CD4-positive, alpha-beta T cell treated with Interferon alpha-2 for 1 hour (primary cell): Measurements from ENCODE around the gene SBF1.

Experiments
- DNase-seq, 2 donors: peaks; one replicate each; pipeline ENCODE4 v3.0.0-alpha.2; 2020 to 2022

SBF1 gene

DNA sequence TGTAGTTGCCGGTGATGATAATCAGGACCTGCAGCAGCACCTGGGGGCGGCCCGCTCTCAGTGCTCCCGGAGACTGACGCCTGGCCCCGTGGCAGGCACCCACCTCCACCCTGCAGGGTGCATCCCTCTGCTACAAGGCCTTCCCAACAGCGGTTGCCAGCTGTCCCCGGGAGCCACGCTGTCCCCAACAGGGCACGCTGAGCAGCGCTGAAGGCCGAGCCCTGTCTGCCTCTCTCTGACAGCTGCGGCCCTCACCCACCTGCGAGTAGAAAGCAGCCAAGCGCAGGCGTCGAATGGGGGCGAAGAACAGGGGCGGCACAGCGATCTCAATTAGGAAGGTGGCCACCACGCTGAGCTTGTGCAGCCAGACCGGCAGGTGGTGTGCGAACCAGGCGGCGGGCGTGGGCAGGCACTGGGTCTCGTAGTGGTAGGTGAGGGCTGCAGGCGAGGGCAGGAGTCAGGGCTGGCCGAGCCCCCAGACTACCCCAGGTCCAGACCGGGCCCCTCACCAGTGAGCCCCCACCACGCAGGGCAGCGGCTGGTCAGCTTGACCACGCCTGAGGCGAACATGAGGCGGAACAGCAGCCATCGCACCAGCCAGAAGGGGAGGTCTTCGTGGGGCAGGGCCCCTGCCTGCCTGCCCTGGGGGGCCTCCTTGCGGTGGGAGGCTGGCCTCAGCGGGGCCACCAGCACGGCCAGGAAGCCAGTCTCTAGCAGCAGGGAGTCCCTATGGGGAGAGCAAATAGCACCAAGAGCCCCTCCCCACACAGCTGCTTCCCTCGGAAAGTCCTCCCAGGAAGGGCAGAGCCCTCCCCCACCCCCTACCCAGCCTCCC lies 31.2 kb upstream of the SBF1 start:
- DNase-seq: no peak

DNA sequence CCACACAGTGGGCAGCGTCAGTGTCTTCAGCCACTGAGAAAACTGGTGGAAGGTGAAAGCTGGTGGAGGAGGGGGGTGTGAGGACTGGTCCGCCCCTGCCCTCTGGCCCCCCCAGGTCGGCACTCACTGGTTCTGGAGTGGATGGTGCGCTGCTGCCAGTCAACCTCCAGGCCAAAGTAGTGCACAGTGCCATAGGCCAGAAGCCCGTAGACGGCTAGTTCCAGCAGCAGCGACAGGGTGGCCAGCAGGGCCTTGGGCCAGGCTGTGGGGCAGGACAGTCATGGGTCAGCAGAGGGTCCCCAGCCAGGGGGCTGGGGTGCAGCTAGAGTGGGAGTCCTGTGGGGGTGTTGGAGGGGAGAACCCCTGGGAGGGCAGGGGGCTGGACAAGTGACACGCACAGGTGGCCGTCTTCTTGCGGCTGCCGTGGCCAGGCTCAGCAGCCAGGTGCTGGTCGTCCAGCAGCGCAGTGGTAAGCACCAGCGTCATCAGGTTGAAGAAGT lies 30.5 kb upstream of the SBF1 start:
- DNase-seq: no peak

- DNase-seq: no peak
Measured at GRCh38 chr22:50504369-50505211, 29.8 kb upstream of the SBF1 start.

DNA sequence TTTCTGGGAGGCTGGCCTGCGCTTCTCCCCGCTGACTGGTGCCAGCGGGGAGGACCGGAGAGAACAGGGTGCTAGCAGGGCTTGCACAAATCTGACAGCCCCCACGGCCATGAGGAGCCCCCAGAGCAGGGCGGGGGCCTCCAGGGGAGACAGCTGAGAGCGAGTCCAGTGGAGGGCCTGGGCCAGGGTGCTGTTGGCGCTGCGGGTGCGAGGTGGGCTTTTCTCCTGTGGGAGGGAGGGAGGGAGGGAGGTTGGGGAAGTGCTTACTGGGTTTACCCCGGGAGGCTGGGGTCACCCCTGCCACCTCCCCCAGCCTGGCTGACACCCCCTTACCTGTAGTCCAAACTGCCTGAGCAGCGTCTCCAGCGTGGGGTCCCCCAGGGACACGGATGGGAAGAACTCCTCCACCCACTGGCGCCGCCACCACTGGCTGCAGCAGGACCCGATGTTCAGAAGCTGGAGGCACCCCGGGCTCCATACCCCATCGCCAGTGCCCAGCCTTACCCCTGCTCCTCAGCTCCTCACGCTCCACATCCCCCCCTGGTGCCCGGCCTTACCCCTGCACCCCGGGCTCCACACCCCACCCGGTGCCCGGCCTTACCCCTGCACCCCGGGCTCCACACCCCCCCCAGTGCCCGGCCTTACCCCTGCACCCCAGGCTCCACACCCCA lies 28.8 kb upstream of the SBF1 start:
- DNase-seq: no peak

DNA sequence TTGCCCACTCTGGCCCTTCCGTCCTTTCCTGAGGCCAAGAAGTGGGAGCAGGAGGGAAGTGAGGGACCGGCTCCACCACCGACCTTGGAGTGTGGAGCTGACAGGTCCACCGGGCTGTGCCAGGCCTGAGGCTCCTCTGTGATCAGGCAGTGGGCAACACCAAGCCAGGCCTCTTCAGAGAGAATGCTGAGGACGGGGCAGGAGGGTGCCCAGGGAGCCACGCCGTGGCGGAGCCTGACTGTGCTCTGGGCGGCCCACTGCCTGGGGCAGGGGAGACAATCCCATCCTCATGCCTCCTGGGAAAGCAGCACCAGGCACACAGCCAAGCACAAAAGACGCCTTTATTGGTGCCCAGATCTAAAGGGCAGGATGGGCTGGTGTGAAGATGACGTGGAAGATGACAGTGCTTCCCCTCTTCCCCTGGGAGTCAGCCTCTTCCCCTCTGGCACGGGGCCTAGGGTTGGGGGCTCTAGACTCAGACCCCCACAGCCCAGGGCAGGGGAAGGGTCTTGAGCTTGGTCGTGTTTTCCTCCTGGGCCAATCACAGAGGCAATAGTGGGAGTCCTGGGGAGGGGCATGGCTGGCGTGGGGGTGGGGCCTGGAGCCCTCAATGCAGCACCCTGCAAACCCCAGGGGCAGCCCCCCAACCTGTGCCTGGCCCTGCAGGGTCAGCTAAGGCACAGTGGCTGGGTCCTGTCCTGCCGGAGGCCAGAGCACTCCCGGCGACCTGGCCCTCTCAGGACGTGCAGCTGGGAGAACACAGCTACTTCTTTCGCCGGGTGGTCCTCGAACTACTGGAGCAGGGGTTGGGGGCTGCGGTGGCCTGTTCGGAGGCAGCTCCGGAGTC lies 28.0 kb upstream of the SBF1 start:
- DNase-seq: no peak

DNA sequence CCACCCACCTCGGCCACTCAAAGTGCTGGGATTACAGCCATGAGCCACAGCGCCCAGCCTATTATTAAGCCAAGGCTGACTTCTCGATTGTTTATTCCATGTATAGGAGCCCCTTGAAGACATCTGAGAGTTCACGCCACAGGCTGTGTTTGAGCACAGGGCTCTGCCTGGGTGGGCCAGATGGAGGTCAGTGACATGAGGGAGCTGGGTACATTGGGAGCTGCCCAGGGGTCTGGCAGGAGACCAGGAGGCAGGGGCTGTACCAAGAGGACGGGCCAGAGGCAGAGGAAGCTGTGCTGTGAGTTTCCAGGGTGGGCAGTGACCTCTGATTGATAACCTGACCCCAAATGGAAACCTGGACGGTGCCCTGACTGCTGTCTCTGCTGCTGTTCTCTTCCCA lies 27.3 kb upstream of the SBF1 start:
- DNase-seq: no peak

DNA sequence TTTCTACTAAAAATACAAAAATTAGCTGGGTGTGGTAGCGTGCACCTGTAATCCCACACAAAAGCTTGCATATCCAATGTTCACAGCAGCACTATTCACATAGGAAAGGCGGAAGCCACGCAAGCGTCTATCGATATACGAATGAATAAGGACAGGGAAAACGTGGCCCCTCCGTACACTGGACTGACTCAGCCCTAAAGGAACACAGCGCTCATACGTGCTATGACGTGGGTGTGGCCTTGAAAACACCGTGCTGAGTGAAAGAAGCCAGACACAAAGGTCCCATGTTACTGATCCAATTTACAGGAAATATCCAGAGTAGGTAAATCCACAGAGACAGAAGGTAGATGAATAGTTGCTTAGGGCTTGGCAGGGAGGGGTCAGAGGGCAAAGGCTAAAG lies 25.6 kb upstream of the SBF1 start:
- DNase-seq: no peak

- peak; percentile 73 to 82 for DNase-seq
Measured at GRCh38 chr22:50498322-50498890, 23.6 kb upstream of the SBF1 start.

- no peak for DNase-seq
Measured at GRCh38 chr22:50497093-50497492, 22.3 kb upstream of the SBF1 start.

- no peak for DNase-seq
Measured at GRCh38 chr22:50490531-50491308, 15.9 kb upstream of the SBF1 start.

GRCh38 chr22:50489363-50490243 lies 14.8 kb upstream of the SBF1 start:
- no peak for DNase-seq

GRCh38 chr22:50488886-50489285 lies 14.1 kb upstream of the SBF1 start:
- no peak for DNase-seq

DNA sequence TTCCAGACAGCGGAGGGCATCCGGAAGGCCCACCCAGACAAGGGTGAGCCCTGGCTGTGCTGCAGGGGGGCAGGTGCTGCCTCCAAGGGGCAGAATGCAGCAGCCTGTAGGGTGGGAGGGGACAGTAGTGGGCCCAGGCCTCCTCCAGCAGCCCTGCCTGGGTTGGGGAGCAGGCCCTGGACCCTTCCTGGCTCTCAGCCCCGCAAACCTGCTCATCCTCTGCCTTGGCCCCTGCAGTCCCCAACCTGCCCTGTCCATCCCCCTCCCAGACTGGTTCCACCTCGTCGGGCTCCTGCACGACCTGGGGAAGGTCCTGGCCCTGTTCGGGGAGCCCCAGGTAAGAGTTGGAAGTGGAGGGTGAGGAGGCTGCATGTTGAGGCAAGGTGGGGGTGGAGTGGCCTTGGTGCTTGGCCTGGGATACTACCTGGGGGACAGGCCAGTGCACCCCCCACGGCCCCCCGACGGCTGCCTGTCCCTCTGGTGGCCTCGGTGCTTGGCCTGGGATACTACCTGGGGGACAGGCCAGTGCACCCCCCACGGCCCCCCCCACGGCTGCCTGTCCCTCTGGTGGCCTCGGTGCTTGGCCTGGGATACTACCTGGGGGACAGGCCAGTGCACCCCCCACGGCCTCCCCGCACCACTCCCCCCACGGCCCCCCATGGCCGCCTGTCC lies 13.3 kb upstream of the SBF1 start:
- DNase-seq: no peak

DNA sequence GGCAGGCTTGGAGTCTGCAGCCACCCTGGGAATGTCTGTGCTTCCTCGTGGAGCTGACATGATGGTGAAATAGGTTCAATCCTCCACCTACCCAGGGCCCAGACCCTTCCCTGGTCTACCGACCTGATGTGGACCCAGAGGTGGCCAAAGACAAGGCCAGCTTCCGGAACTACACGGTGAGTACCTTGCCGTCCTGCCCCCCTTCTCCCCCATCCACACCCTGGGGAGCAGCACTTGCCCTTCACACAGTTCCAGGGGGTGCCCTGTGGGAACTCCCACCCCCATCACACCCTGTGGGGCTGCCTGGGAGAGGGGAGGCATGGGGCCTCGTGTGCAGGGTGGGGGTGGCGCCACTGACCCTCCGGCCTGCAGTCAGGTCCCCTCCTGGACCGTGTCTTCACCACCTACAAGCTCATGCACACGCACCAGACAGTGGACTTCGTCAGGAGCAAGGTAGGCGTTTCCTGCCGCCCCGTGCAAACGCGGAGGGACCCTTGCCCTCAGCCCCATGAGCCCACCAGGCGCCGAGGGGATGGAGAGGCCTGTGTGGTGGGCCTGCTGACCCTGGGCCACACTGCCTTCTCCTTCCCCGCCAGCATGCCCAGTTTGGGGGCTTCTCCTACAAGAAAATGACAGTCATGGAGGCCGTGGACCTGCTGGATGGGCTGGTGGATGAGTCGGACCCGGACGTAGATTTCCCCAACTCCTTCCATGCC lies 12.6 kb upstream of the SBF1 start:
- no peak for DNase-seq

- DNase-seq: no peak
Measured at GRCh38 chr22:50486561-50487289, 11.9 kb upstream of the SBF1 start, which contains the start of gene MIOX. MIOX (plus strand) TSS chr22:50486859; CDS start chr22:50486898, 39 bp downstream.

DNA sequence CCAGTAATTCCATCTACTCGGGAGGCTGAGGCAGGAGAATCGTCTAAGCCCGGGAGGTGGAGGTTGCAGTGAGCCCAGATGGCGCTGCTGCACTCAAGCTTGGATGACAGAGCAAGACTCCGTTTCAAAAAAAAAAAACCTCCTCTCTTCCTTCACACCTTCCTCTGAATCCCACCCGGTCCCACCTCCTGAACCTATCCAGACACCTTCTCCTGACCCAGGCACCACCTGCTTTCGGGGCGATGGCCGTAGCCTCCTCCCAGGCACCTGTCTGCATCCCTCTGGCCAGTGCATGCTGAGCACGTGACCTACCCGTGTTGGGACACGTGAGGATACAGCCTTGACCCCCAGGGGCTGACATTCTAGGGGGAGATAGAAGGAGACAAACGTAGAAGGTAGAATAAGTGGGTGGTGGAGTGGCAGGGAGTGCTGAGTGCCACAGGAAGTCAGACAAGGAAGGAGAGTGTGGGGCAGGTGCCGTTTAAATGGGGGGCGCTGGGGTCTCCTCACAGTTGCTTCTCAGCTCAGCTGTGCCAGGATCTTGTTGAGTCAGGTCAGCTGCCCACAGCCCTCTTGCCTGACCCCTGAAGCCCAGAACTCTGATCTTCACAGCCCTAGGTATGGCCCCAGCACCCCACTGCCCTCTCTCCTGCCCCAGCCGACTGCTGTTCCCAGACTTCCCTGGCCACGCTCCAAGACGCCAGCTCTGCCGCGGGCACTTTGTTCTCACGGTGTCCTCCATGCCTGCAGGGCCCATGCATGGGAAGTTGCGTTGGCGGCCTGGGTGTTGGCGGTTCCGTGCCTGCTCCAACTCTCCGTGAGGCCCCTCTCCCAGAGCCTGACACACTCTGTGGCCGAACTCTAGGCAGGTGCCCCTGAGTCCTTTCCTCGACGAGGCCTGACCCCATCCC lies 10.6 kb upstream of the SBF1 start:
- DNase-seq: no peak
